ENCODE measurements around the gene CCT7.

GRCh38 chr2:73197579-73197978 lies 36.5 kb upstream of the CCT7 start:
- TF ChIP-seq USF2 (IDR thresholded peaks at IDR 0.05) (no peak), CTCF (IDR thresholded peaks at IDR 0.05) (no peak), JUN (IDR thresholded peaks at IDR 0.05) (no peak), REST (IDR thresholded peaks at IDR 0.05) (no peak)
